Measurements from ENCODE around the gene ZFYVE9. TPM values are rescaled to one million over a fixed set of nuclear protein-coding genes. Genes with fewer than 3 reads are reported as not detected.

ZFYVE9 gene
- total and polyA plus RNA-seq, 2 of the 13 experiments (the other 11 are each of a cell fraction or from before 2014, with no cell fraction given): 9.2 to 19.8 TPM

DNA sequence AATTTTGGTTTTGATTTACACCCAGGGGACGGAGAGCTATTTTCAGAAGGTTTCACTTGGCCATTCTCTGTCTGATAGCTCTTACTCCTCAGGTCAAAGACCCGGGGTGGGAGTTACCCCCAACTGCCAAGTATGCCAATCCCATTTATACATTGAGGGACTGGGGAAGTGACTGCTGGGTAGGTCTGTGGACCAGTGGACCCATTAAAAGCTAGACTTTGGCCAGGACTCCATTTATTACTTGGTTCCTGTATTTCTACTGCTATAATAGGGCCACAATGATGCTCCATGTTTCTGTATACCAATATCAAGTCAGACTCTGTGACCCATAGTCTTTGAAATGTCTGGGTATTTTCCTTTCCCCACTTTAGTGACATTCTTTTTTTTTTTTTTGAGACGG is 14.6 kb downstream of the ZFYVE9 start (continued):
- TF ChIP-seq SNAPC2 (CRISPR knock-in tag; IDR thresholded peaks at IDR 0.05): no peak
- no peak for TF ChIP-seq HDAC6 (IDR thresholded peaks at IDR 0.05; ENCODE audit: low read depth, low read length)
- TF ChIP-seq KDM5B (CRISPR knock-in tag; IDR thresholded peaks at IDR 0.05; ENCODE audit: borderline replicate concordance): no peak
- no peak for TF ChIP-seq HNRNPUL1 (IDR thresholded peaks at IDR 0.05; ENCODE audit: low read depth, low read length)
- TF ChIP-seq ZNF354B (CRISPR knock-in tag; IDR thresholded peaks at IDR 0.05): no peak
- no peak for TF ChIP-seq ZNF772 (CRISPR knock-in tag; IDR thresholded peaks at IDR 0.05)

DNA sequence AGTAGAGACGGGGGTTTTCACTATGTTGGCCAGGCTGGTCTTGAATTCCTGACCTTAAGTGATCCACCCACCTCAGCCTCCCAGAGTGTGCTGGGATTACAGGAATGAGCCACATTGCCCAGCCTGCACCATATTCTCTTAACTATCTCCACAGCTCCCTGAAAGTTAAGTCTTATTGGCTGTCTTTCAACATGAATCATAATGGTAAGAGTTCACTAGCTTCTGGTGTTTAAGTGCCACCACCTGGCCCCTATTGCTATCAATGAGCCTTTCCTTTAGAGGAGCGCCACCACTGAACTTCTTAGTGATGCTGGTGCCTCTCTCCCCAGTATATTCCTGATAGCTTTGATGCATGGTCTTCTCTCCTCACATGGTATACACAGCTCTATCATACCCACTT is 15.7 kb downstream of the ZFYVE9 start:
- H3K36me3 ChIP-seq (replicated peaks in 1 of 2; ENCODE audit: control insufficient read depth in 1 of 2, insufficient read depth in 2 of 2, low read length in 2 of 2): peaks cover 0 to 9% of the 10 kb centered on the region in 2 experiments; a peak in 1 of 5 replicates
- no peaks in the 10 kb centered on the region; the same call in 1 of the 2 replicates for H4K20me1 ChIP-seq (ENCODE audit: insufficient read depth, low read length)
- H3K27me3 ChIP-seq (ENCODE audit: control insufficient read depth in 1 of 2, insufficient read depth in 2 of 2, low read length in 2 of 2): no peaks in the 10 kb centered on the region
- ChIA-PET POLR2A (no interaction called here), CTCF (ENCODE audit: low intra/inter-chr PET ratio, low total read pairs) (no interaction called here)
- in situ Hi-C loops (cut with HindIII; ENCODE audit: extremely low pct_ligation_motif_present, low pct_unique_long_range_greater_than_20kb): no loop called here
- no peak overlapping the region for H3K27ac ChIP-seq (ENCODE audit: extremely low read length, insufficient read depth, low read length)
- WGBS (ENCODE audit: low lambda C conversion rate): 93% methylated on average over 2 of the region's 2 CpGs
- no peaks in the 10 kb centered on the region for H3K9me3 ChIP-seq (ENCODE audit: low read length)
- intact Hi-C loops (cut with micrococcal nuclease; ENCODE audit: unreplicated experiment): no loop called here
- no peak overlapping the region for H3K9ac ChIP-seq (ENCODE audit: insufficient read depth, low read depth, low read length)
- FAIRE-seq: no peak
- H2AFZ ChIP-seq (ENCODE audit: low read length): no peak overlapping the region
- no TSS peak for BruUV-seq (replicated peaks)
- H3K4me1 ChIP-seq (ENCODE audit: insufficient read depth, low read length): peaks cover 10% of the 10 kb centered on the region
- DNase-seq (ENCODE audit: low spot score): no peak
- H3K4me2 ChIP-seq (ENCODE audit: low read depth, low read length): no peak overlapping the region
- ATAC-seq: no peak
- H3K4me3 ChIP-seq (replicated peaks in 1 of 3; ENCODE audit: insufficient read depth in 1 of 3, low read depth in 2 of 3, low read length in 3 of 3): no peak overlapping the region
- H3K79me2 ChIP-seq (ENCODE audit: insufficient read depth, low read length): peaks cover 53% of the 10 kb centered on the region
- TF ChIP-seq ZNF329 (CRISPR knock-in tag; IDR thresholded peaks at IDR 0.05; ENCODE audit: low read depth) (no peak), GLI4 (CRISPR knock-in tag; IDR thresholded peaks at IDR 0.05; ENCODE audit: borderline replicate concordance) (no peak), HIVEP1 (CRISPR knock-in tag; IDR thresholded peaks at IDR 0.05) (no peak), KAT8 (CRISPR knock-in tag; IDR thresholded peaks at IDR 0.05) (no peak), ZNF615 (CRISPR knock-in tag; IDR thresholded peaks at IDR 0.05; ENCODE audit: borderline replicate concordance) (no peak), ZFP1 (CRISPR knock-in tag; IDR thresholded peaks at IDR 0.05) (no peak), ZBTB20 (CRISPR knock-in tag; IDR thresholded peaks at IDR 0.05; ENCODE audit: borderline replicate concordance, low read depth) (no peak), CBFB (CRISPR knock-in tag; IDR thresholded peaks at IDR 0.05) (no peak)
- TF ChIP-seq, protein P1, sequence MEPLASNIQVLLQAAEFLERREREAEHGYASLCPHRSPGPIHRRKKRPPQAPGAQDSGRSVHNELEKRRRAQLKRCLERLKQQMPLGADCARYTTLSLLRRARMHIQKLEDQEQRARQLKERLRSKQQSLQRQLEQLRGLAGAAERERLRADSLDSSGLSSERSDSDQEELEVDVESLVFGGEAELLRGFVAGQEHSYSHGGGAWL (CRISPR knock-in tag; IDR thresholded peaks at IDR 0.05): no peak
- TF ChIP-seq, protein P2, sequence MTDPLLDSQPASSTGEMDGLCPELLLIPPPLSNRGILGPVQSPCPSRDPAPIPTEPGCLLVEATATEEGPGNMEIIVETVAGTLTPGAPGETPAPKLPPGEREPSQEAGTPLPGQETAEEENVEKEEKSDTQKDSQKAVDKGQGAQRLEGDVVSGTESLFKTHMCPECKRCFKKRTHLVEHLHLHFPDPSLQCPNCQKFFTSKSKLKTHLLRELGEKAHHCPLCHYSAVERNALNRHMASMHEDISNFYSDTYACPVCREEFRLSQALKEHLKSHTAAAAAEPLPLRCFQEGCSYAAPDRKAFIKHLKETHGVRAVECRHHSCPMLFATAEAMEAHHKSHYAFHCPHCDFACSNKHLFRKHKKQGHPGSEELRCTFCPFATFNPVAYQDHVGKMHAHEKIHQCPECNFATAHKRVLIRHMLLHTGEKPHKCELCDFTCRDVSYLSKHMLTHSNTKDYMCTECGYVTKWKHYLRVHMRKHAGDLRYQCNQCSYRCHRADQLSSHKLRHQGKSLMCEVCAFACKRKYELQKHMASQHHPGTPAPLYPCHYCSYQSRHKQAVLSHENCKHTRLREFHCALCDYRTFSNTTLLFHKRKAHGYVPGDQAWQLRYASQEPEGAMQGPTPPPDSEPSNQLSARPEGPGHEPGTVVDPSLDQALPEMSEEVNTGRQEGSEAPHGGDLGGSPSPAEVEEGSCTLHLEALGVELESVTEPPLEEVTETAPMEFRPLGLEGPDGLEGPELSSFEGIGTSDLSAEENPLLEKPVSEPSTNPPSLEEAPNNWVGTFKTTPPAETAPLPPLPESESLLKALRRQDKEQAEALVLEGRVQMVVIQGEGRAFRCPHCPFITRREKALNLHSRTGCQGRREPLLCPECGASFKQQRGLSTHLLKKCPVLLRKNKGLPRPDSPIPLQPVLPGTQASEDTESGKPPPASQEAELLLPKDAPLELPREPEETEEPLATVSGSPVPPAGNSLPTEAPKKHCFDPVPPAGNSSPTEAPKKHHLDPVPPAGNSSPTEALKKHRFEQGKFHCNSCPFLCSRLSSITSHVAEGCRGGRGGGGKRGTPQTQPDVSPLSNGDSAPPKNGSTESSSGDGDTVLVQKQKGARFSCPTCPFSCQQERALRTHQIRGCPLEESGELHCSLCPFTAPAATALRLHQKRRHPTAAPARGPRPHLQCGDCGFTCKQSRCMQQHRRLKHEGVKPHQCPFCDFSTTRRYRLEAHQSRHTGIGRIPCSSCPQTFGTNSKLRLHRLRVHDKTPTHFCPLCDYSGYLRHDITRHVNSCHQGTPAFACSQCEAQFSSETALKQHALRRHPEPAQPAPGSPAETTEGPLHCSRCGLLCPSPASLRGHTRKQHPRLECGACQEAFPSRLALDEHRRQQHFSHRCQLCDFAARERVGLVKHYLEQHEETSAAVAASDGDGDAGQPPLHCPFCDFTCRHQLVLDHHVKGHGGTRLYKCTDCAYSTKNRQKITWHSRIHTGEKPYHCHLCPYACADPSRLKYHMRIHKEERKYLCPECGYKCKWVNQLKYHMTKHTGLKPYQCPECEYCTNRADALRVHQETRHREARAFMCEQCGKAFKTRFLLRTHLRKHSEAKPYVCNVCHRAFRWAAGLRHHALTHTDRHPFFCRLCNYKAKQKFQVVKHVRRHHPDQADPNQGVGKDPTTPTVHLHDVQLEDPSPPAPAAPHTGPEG (CRISPR knock-in tag; IDR thresholded peaks at IDR 0.05): no peak
- TF ChIP-seq, protein P3, sequence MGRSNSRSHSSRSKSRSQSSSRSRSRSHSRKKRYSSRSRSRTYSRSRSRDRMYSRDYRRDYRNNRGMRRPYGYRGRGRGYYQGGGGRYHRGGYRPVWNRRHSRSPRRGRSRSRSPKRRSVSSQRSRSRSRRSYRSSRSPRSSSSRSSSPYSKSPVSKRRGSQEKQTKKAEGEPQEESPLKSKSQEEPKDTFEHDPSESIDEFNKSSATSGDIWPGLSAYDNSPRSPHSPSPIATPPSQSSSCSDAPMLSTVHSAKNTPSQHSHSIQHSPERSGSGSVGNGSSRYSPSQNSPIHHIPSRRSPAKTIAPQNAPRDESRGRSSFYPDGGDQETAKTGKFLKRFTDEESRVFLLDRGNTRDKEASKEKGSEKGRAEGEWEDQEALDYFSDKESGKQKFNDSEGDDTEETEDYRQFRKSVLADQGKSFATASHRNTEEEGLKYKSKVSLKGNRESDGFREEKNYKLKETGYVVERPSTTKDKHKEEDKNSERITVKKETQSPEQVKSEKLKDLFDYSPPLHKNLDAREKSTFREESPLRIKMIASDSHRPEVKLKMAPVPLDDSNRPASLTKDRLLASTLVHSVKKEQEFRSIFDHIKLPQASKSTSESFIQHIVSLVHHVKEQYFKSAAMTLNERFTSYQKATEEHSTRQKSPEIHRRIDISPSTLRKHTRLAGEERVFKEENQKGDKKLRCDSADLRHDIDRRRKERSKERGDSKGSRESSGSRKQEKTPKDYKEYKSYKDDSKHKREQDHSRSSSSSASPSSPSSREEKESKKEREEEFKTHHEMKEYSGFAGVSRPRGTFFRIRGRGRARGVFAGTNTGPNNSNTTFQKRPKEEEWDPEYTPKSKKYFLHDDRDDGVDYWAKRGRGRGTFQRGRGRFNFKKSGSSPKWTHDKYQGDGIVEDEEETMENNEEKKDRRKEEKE (IDR thresholded peaks at IDR 0.05): no peak

All from HepG2 (cell line).